Endothelial cell of umbilical vein (primary cell): ENCODE measurements around the gene SLMAP.

Source experiments
- JUN ChIP-seq: IDR thresholded peaks from 2 replicates; pipeline ENCODE4 v1.6.1; 2011; ENCODE audit warnings: borderline replicate concordance, low read depth; ENCODE audit not compliant: insufficient read length, insufficient read depth
- MAX ChIP-seq: IDR thresholded peaks from 2 replicates; pipeline ENCODE4 v1.6.1; 2011; ENCODE audit not compliant: insufficient read depth, insufficient read length
- POLR2A ChIP-seq: IDR thresholded peaks from 2 replicates; pipeline ENCODE4 v1.6.1; 2012; ENCODE audit warnings: low read depth, mild to moderate bottlenecking, control low read depth, low read length
- POLR2AphosphoS5 ChIP-seq: IDR thresholded peaks from 2 replicates; pipeline ENCODE4 v1.6.1; 2012; ENCODE audit warnings: low read depth, mild to moderate bottlenecking, control low read depth, low read length, moderate library complexity; ENCODE audit not compliant: insufficient read depth
- TF ChIP-seq, protein P1 (sequence below), 2 donors: IDR thresholded peaks; 1 replicate in 1 of 2; 2 replicates in 1 of 2; pipeline ENCODE4 v1.5.1; 2011; ENCODE audit warnings: low read length in 2 of 2, mild to moderate bottlenecking in 2 of 2, moderate library complexity in 2 of 2, control low read depth in 1 of 2, inconsistent platforms in 1 of 2, low read depth in 1 of 2; ENCODE audit not compliant: insufficient read depth in 1 of 2; ENCODE audit errors: extremely low read depth in 1 of 2

DNA sequence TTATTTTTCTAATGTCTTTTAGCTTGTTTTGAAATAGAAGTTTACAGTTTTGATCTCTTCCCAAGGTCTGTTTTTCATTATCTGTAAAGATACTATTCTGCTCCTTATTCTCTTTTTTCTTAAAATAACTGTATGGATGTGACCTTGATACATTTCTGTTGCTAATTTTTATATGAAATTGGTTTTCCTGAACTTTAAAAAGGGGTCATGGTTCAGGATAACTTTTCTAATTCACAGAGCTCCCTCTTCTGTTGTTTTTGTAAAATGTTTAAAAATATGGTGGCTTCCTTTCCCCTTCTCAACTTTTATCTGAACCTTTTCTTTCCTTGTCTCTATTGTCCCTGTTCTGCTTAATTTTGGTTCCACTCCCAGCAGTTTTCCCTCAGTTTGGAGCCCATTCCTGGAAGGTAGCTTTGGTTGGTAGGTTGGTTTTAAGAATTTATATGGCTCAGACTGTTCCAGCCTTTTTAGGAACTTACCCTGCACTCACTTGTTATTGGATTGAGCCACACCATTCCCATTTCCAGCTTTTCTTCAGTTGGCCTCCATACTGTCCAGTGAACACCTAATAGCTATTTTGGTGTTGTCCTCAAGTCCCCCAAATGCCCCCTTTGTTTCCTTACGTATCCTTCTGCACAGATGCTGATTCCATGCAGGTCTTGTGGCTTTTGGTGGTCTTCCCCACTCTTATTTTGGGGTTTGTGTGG lies 70.3 kb downstream of the SLMAP start:
- TF ChIP-seq POLR2AphosphoS5 (no peak), MAX (no peak), POLR2A (no peak), JUN (no peak)
- TF ChIP-seq, protein P1, sequence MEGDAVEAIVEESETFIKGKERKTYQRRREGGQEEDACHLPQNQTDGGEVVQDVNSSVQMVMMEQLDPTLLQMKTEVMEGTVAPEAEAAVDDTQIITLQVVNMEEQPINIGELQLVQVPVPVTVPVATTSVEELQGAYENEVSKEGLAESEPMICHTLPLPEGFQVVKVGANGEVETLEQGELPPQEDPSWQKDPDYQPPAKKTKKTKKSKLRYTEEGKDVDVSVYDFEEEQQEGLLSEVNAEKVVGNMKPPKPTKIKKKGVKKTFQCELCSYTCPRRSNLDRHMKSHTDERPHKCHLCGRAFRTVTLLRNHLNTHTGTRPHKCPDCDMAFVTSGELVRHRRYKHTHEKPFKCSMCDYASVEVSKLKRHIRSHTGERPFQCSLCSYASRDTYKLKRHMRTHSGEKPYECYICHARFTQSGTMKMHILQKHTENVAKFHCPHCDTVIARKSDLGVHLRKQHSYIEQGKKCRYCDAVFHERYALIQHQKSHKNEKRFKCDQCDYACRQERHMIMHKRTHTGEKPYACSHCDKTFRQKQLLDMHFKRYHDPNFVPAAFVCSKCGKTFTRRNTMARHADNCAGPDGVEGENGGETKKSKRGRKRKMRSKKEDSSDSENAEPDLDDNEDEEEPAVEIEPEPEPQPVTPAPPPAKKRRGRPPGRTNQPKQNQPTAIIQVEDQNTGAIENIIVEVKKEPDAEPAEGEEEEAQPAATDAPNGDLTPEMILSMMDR (IDR thresholded peaks at IDR 0.05; ENCODE audit: extremely low read depth in 1 of 2, insufficient read depth in 1 of 2, low read depth in 1 of 2, low read length in 2 of 2), result no peak
